ENCODE data around the gene MORN1. TPM values are rescaled to one million over a fixed set of nuclear protein-coding genes. Genes with fewer than 3 reads are reported as not detected.

The MORN1 gene
- total RNA-seq, 1 experiment from 2014 or later = 7.5 TPM

- no peak for DNase-seq
- peaks cover 9% of the 10 kb centered on the region; the same call in 1 of the 2 replicates for H3K9me3 ChIP-seq (replicated peaks)
- H3K27ac ChIP-seq = no peak overlapping the region
- no peak overlapping the region for H3K4me3 ChIP-seq
- H3K27me3 ChIP-seq = no peaks in the 10 kb centered on the region
- no peaks in the 10 kb centered on the region for H3K4me1 ChIP-seq
- H3K36me3 ChIP-seq = no peaks in the 10 kb centered on the region; the same call in 1 of the 2 replicates
Observed at GRCh38 chr1:2368053-2368744, 23.2 kb downstream of the MORN1 start.

- DNase-seq = no peak
- Histone ChIP-seq H3K27ac (no peak overlapping the region), H3K9me3 (replicated peaks) (peaks cover 10% of the 10 kb centered on the region; the same call in 1 of the 2 replicates), H3K36me3 (no peaks in the 10 kb centered on the region), H3K4me3 (no peak overlapping the region), H3K27me3 (no peaks in the 10 kb centered on the region), H3K4me1 (no peaks in the 10 kb centered on the region)
Observed at GRCh38 chr1:2363847-2364513, 27.4 kb downstream of the MORN1 start.

GRCh38 chr1:2360588-2361364, 30.6 kb downstream of the MORN1 start:
- Histone ChIP-seq H3K9me3 (replicated peaks) (peaks cover 10% of the 10 kb centered on the region; the same call in 1 of the 2 replicates), H3K4me3 (no peak overlapping the region), H3K27me3 (no peaks in the 10 kb centered on the region), H3K36me3 (no peaks in the 10 kb centered on the region), H3K27ac (no peak overlapping the region), H3K4me1 (peaks cover under 1% of the 10 kb centered on the region; the same call in 1 of the 2 replicates)
- DNase-seq = no peak

GRCh38 chr1:2358651-2359640, 32.4 kb downstream of the MORN1 start:
- Histone ChIP-seq H3K36me3 (no peaks in the 10 kb centered on the region), H3K27ac (no peak overlapping the region), H3K27me3 (peaks cover 4% of the 10 kb centered on the region; the same call in 1 of the 2 replicates), H3K4me1 (peaks cover 13% of the 10 kb centered on the region), H3K4me3 (no peak overlapping the region), H3K9me3 (replicated peaks) (peaks cover 5% of the 10 kb centered on the region; the same call in 1 of the 2 replicates)
- DNase-seq = no peak

- no peaks in the 10 kb centered on the region for H3K36me3 ChIP-seq
- no peak overlapping the region for H3K4me3 ChIP-seq
- H3K9me3 ChIP-seq (replicated peaks) = 0 out of 2 replicates have a peak, but pooled peaks cover under 1% of the 10 kb centered on the region
- no peak for DNase-seq
- peaks cover 16% of the 10 kb centered on the region for H3K4me1 ChIP-seq
- H3K27me3 ChIP-seq = peaks cover 6% of the 10 kb centered on the region; the same call in 1 of the 2 replicates
- no peak overlapping the region for H3K27ac ChIP-seq
Observed at GRCh38 chr1:2358072-2358471, 33.3 kb downstream of the MORN1 start.

GRCh38 chr1:2356911-2357845, 34.2 kb downstream of the MORN1 start:
- Histone ChIP-seq H3K36me3 (no peaks in the 10 kb centered on the region), H3K27me3 (peaks cover 14% of the 10 kb centered on the region; the same call in 1 of the 2 replicates), H3K4me1 (peaks cover 16% of the 10 kb centered on the region), H3K9me3 (replicated peaks) (no peaks in the 10 kb centered on the region), H3K27ac (no peak overlapping the region), H3K4me3 (no peak overlapping the region)
- no peak for DNase-seq

- Histone ChIP-seq H3K9me3 (replicated peaks) (no peaks in the 10 kb centered on the region), H3K27ac (no peak overlapping the region), H3K36me3 (no peaks in the 10 kb centered on the region), H3K27me3 (peaks cover 14% of the 10 kb centered on the region; the same call in 1 of the 2 replicates), H3K4me3 (no peak overlapping the region), H3K4me1 (peaks cover 16% of the 10 kb centered on the region)
- DNase-seq = no peak
Observed at GRCh38 chr1:2356401-2356800, 35.0 kb downstream of the MORN1 start.

GRCh38 chr1:2355373-2356261, 35.7 kb downstream of the MORN1 start:
- no peaks in the 10 kb centered on the region for H3K36me3 ChIP-seq
- H3K4me1 ChIP-seq = peaks cover 16% of the 10 kb centered on the region
- peak in 1 of 2 experiments; percentile 46 for DNase-seq
- no peak overlapping the region; the same call in 1 of the 2 replicates for H3K27ac ChIP-seq
- H3K4me3 ChIP-seq = no peak overlapping the region
- H3K9me3 ChIP-seq (replicated peaks) = no peaks in the 10 kb centered on the region
- H3K27me3 ChIP-seq = peaks cover 20% of the 10 kb centered on the region

- Histone ChIP-seq H3K27me3 (peaks cover 20% of the 10 kb centered on the region), H3K4me1 (peaks cover 16% of the 10 kb centered on the region), H3K9me3 (replicated peaks) (no peaks in the 10 kb centered on the region), H3K27ac (no peak overlapping the region; the same call in 1 of the 2 replicates), H3K36me3 (no peaks in the 10 kb centered on the region), H3K4me3 (no peak overlapping the region)
- no peak for DNase-seq
Observed at GRCh38 chr1:2354511-2355372, 36.6 kb downstream of the MORN1 start.

- DNase-seq = no peak
- Histone ChIP-seq H3K4me1 (peaks cover 16% of the 10 kb centered on the region), H3K36me3 (no peaks in the 10 kb centered on the region), H3K27me3 (peaks cover 20% of the 10 kb centered on the region), H3K4me3 (no peak overlapping the region), H3K27ac (no peak overlapping the region), H3K9me3 (replicated peaks) (no peaks in the 10 kb centered on the region)
Observed at GRCh38 chr1:2353551-2354438, 37.6 kb downstream of the MORN1 start.
